ENCODE results near the gene ATP10B.
"Not testable (repeated sequence)": the region's sequence is repeated elsewhere in the genome, so short reads cannot be mapped to it uniquely, and the experiment has no call there.

Gene ATP10B

DNA sequence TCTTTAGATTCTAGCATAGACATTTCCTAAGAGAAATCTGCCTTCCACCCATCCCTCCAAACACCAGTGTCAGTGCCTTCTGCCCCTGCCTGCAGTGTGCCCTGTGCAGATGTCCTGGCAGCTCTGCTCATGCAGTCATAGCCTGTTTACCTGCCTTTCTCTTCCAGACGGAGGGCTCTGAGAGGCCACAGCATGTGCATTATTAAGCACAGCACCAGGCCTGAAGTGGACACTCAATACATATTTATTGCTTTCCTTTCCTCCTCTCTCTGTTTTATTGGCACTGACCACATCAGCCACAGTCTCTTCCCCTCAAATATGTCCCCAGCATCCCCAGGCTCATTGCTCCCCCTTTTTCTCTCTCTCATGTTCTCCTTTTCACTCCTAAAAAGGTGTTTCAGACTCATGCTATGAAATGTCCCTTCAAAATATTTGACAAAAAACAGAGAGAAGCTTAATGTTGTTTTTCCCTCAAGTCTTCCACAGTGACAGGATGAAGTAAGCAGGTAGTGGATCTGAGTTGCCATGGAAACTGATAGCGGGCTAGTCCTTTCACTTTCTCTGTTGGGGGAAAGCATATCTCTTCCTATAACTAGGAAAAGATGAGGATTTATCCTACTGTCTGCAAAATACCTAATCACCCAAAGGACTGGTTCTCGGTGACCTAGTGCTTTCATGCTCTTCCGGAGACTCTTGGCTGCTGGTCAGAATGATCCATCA lies 100.9 kb downstream of the ATP10B start:
- DNase-seq = no peak

GRCh38 chr5:160749682-160750081 lies 102.3 kb downstream of the ATP10B start:
- no peak for DNase-seq

GRCh38 chr5:160749026-160749425 lies 103.0 kb downstream of the ATP10B start:
- no peak for DNase-seq

DNA sequence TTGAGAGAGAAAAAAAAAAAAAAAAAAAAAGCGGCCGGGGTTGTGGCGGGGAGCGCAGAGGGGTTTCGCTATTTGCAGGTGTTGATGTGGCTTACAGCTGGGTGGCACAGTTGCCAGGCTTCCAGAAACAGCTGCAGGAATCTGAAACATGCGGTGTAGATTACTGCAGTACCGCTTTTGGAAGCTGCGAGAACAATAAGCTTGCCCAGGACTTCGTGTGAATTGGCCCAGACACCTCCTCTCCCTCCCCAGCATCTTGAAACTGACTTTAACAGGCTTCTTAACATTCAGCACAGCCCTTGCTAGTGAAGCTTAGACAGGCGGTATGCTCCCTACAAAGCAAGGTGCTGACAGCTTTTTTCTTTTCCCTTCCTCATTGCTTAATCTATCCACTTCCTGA lies 104.0 kb downstream of the ATP10B start:
- DNase-seq = no peak

DNA sequence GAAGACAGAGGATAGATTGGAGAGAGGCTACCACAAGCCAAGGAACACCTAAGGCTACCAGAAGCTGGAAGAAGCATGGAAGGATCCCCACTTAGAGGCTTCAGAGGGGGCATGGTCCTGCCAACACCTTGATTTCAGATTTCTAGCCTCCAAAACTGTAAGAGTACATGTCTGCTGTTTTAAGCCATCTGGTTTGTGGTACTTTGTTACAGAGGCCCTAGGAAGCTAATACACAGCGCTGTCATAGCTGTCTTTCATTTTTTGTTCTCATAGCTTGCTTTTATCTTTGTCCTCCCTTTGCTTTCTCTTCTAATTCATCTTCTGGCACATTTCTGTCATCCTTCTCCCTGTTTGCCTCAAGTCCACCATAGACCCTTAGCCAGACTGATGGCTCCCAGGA lies 104.5 kb downstream of the ATP10B start:
- DNase-seq = no peak

DNA sequence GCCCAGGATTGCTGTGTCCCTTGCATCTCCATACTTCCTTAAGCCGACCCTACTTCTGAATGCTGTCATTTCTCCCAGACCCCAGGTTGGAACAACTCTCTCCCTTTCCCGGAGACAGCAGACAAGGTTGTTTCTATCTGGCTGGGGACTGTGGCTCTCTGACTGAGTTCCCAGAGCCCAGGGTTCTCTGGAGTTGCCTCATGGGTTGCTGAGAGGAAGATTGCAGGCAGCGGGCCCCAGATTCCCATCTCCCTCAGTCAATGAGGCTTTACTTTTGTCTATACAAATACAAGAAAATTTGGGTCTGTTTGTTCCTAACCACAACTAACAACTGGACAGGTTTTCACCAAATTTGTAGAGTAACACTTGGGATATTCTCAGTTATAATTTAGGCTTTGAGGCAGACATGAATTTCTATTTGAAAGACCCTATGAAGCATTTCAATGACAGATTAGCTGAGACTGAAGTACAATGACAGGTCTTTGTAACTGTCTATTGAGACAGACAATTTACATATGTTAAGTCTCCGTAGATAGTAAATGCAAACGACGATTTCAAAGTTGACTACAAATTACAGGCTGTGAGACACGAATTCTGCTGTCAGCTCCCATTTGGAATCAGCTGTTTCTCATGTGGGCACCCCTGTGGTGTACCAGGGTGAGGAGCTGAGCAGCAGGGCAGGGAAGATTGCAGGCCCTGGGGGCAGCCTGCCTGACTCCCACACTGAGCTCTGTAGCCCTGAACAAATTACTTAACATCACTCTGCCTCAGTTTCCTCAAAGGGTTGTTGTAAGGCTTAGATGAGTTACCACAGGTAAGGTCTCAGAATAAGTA lies 107.5 kb downstream of the ATP10B start:
- no peak for DNase-seq

DNA sequence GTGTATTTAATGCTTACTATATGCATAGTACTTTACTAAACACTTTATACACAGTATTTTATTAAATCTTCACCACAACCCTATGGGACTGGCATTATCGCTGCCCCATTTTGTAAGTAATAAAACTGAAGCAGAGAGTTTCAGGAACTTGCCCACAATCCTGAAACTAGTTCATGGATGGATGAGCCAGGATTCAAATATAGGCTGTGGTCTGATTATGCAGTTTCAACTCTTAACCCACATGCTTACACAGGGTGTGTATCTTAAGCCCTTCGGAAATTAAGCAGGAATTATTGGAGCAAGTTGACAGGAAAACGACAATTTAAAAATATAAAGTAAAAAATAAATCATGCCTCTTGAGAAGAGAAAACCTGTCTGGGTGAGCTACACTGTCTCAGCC lies 109.0 kb downstream of the ATP10B start:
- DNase-seq = no peak

DNA sequence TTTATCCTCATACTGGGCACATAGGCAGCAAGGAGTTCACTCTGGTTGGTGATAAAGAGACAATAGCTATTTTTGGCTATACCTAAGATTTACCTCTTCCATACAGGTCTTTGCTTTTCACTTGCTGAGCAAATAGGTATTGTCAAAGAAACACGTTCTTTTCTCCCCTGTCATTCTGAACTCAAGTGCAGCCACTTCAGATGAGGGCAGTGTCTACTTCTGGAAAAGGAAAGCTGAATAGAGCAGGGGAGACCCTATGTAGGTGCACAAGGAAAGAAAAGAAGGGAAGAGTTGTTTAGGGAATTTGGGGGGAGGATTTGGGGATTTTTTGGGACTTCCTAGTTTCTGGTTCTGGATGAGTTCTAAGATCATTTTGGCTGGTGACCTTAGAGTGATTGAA lies 109.6 kb downstream of the ATP10B start:
- no peak for DNase-seq

DNA sequence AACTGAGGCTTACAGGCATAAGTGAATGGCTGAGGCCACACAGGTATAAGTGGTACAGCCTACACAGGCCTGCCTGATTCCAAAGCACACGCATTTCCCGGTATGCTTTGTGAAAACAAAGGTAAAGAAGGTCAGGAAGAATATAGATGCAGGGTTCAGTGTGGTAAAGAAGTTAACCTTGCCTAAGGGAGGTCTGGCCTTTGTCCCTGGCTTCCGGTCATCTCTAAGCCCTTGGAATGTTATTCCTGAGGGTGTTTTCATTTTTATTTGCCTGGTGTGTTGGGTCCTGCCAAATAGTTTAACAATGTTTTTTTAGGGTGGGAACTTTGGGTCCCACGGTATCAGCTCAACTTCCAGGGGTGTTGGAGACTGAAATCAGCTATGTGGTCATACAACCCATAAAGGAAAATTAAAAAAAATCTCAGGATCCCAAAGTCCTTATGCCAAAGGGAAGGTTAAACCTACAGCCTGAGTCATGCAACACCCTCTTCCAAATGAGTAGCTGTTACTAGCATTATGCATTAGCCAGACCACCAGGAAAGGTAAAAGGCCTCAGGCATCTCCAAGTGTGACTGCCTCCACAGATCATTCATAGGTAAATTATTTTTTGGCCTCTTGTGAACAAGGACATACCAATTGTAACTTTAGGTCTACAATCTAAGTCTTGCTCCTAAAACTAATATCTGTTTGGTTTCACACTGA lies 124.6 kb downstream of the ATP10B start:
- DNase-seq = no peak

GRCh38 chr5:160726721-160727120 lies 125.3 kb downstream of the ATP10B start:
- no peak for DNase-seq

DNA sequence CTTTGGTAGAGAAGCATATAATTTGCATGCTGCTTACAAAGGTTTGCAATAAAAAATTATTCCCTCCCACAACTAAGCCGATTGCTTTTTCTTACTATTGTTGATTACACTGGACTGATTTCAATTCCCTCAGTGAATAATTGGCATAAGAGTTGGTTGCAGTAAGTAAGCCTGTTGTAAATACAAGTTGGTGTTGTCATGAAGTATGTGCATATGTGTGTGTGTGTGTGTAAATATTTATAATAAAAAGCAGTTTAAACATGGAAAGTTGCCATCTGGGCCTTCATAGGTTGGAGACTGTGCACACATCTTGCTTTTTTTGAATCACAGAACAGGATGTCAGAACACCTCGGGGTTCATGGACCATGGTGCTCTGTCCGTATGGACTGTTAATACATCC lies 131.2 kb downstream of the ATP10B start:
- no peak for DNase-seq

DNA sequence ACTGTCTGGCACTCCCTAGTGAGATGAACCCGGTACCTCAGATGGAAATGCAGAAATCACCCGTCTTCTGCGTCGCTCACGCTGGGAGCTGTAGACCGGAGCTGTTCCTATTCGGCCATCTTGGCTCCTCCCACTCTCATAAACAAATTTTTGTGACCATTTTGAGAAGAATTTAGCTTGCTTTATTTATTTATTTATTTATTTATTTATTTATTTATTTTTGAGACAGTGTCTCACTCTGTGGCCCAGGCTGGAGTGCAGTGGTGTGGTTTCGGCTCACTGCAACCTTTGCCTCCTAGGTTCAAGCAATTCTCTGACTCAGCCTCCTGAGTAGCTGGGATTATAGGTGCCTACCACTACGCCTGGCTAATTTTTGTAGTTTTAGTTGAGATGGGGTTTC lies 136.5 kb downstream of the ATP10B start:
- not testable (repeated sequence) for DNase-seq

DNA sequence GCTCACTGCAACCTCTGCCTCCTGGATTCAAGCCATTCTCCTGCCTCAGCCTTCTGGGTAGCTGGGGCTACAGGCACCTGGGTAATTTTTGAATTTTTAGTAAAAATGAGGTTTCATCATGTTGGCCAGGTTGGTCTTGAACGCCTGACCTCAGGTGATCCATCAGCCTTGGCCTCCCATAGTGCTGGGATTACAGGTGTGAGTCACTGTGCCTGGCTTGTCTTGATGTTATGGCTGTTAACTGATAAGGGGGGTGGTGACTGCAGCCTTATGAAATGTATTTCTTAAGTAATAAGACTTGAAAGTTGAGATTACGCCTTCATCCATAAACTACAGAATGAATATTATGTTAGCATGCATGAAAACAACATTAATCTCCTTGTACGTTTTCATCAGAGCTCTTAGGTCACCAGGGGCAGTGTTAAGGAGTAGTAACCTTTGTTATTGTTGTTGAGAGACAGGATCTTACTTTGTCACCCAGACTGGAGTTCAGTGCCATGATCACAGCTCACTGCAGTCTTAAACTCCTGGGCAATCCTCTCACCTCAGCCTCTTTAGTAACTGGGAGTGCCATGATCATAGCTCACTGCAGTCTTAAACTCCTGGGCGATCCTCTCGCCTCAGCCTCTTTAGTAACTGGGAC lies 148.3 kb downstream of the ATP10B start:
- no peak for DNase-seq

GRCh38 chr5:160702934-160703333 lies 149.1 kb downstream of the ATP10B start:
- no peak for DNase-seq

GRCh38 chr5:160702311-160702803 lies 149.7 kb downstream of the ATP10B start:
- no peak for DNase-seq

DNA sequence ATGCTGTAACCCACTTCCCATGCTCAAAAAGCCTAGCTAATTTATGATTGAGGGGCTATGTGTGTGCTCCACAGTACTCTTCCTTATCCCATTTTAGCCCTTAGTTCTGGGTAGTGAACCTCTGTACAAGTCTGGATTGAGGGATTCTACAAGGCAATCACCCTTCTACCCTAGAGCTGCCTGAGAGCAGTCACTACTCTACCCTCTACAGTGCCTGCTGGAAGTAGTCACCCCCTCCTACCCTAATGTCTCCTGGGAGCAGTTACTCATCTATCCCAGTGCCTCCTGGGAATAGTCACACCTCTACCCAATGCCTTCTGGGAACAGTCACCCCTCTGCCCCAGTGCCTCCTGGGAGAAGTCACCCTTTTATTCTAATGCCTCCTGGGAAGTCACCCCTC lies 150.6 kb downstream of the ATP10B start:
- no peak for DNase-seq

DNA sequence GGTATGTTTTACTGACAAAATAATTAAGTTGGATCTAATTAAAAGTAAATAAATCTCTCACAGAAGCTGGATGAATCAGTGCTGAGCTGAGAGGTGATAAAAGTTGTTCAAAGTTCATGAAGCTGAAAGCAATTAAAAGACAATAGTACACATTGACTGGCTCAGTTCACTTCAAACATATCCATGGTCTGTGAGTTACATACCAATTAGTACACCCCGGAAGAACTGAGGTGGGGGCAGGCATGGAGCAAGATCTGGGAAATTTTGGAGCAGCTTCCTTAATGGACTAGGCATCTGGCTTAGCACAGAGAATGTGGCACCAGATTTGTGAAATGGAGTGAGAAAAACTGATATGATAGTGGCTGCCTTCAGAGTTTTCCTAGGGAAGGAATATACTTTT lies 152.7 kb downstream of the ATP10B start:
- DNase-seq = no peak

GRCh38 chr5:160697281-160697680 lies 154.7 kb downstream of the ATP10B start:
- DNase-seq = no peak

DNA sequence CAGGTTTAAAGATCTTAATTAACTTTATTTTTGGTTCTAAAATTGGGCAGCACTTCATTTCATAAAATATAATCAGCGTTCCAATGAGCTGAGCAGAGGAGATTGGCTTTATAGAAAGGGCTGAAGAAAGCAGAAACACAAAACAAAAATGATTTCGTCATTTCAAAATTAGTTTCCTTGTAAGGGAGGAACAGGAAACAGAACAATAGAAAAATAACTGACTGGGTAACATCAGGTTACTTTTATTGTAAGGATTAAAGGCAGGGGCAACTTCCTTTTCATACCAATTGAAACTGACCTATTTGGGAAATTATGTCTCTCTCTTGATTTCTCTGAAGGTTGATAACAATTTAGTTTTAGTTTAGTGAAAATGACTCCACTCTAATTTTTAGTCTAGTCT lies 157.1 kb downstream of the ATP10B start:
- DNase-seq = no peak

DNA sequence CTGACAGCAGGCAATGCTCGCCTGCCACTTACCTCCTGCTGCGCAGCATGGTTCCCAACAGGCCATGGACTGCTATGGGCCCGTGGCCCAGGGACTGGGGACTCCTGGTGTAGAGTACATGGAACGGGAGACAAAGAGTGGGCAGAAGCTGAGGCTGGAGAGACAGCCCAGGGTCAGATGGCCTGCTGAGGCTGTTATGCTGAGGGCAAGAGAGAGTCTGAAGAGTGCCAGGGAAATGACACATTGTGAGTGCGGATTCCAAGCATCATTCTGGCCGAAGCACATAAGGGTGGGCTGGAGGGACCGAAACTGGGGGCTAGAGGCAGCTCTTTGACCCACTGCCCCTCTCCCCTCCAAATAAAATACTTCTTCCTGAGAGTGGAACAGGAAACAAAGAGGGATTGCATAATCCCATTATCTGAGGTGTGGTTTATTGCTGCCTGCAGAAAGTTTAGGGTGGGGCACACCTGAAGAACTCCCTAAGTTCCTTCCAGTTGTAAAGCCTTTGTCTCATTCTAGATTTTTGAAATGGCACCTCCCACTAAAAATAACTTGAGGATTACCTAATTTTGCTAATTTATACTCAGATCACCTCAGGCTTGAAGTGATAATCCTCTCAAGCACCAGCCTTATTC lies 158.1 kb downstream of the ATP10B start:
- no peak for DNase-seq

DNA sequence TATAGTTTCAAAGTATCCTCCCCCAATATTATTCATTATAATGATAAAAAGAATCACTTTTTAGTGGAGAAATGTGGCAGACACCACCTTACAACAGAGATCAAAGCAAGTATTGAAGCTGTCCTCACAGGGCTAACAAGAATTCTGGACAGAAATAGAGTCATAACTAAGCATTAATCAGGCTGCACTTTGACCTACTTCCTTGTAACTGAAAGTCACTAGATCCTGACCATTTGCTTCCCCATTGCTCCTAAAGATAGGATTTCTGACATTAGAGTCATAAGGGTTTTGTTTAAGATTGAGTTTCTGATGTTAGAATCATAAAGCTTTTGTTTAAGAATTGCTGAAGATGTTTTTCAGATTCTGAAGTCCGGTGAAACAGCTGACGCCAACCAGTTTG lies 159.7 kb downstream of the ATP10B start:
- DNase-seq = no peak

DNA sequence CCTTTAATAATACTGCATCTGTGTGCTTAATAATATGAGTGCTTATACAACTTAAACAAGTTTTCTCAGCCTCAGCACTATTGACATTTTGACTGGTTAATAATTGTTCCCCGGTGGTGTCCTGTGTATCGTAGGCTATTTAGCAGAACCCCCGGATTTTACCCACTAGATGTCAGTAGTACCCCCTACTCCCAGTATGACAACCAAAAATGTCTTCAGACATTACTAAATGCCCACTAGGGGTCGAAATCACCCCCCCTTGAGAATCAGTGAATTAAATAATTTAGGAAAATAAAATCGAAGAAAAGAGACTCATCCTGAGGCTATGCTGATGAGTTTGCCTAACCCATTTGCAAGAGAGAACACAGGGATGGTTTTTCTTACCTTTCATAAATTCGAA lies 166.3 kb downstream of the ATP10B start:
- no peak for DNase-seq

DNA sequence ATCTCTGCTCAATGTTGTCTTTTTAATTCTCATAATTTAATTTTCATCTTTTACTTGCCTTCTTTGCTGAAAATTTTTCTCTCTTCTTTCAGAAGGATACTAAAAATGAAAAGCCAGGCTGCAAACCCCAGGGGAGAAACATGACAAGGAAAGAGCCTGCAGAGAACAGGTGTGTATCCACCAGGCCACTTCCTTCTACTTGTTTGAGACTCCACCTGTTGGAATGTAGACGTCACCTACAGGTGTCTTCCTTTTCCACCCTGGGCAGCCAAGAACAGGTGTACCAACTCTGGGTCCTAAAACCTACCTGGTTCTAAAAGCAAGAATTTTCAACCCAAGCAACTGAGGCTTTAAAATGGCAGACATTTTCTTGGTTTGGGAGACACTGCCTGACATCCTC lies 166.8 kb downstream of the ATP10B start:
- no peak for DNase-seq
